ENCODE measurements around the gene ELMOD1.

- TF ChIP-seq POLR2AphosphoS5 (IDR thresholded peaks at IDR 0.05; ENCODE audit: low read depth, low read length) (no peak), REST (IDR thresholded peaks at IDR 0.05; ENCODE audit: insufficient read depth in 1 of 2, low read depth in 2 of 2, low read length in 2 of 2) (no peak), SIN3A (IDR thresholded peaks at IDR 0.05; ENCODE audit: borderline replicate concordance, insufficient read depth, low read length) (no peak)
Observed at GRCh38 chr11:107707807-107708206, 116.9 kb downstream of the ELMOD1 start.
